Neural cell (in vitro differentiated cells): Measurements from ENCODE around the gene PCYT2. TPM values are rescaled to one million over a fixed set of nuclear protein-coding genes. Genes with fewer than 3 reads are reported as not detected.

Source experiments
- H2AFZ ChIP-seq: fragments of 200-600, 300-800 bp; sonication (generic), shearing (Covaris generic); 2 replicates; pipeline ENCODE4 v1.6.0; 2014; ENCODE audit warnings: low read depth, mild to moderate bottlenecking, antibody characterized with exemption, low read length, moderate library complexity
- H3F3A ChIP-seq: fragments of 200-600 bp; shearing (Covaris generic); 2 replicates; pipeline ENCODE4 v1.6.1; 2016; ENCODE audit warnings: mild to moderate bottlenecking, moderate library complexity, mixed read lengths, antibody characterized with exemption, low read length; ENCODE audit not compliant: insufficient read depth, poor library complexity, severe bottlenecking
- H3K27ac ChIP-seq: fragments of 200-600, 300-800 bp; sonication (generic), shearing (Covaris generic); 2 replicates; pipeline ENCODE4 v1.5.1; 2014; ENCODE audit warnings: mild to moderate bottlenecking, low read length, moderate library complexity
- H3K27me3 ChIP-seq: fragments of 300-800, 200-600 bp; sonication (generic), shearing (Covaris generic); 2 replicates; pipeline ENCODE4 v1.6.0; 2014; ENCODE audit warnings: mild to moderate bottlenecking, low read depth, low read length, moderate library complexity; ENCODE audit not compliant: insufficient read depth
- H3K36me3 ChIP-seq: fragments of 300-800, 200-600 bp; sonication (generic), shearing (Covaris generic); 2 replicates; pipeline ENCODE4 v1.5.1; 2014; ENCODE audit warnings: mild to moderate bottlenecking, antibody characterized with exemption, low read length, moderate library complexity; ENCODE audit not compliant: insufficient read depth
- H3K4me2 ChIP-seq: fragments of 300-800, 200-600 bp; sonication (generic), shearing (Covaris generic); 2 replicates; pipeline ENCODE4 v1.6.0; 2014; ENCODE audit warnings: mild to moderate bottlenecking, low read length
- H3K4me3 ChIP-seq: fragments of 300-800, 200-600 bp; sonication (generic), shearing (Covaris generic); 2 replicates; pipeline ENCODE4 v1.5.1; 2014; ENCODE audit warnings: mild to moderate bottlenecking, low read length, moderate library complexity
- H3K79me2 ChIP-seq: fragments of 200-600 bp; shearing (Covaris generic); replicated peaks from 2 replicates; pipeline ENCODE4 v1.6.0; 2014; ENCODE audit warnings: mild to moderate bottlenecking, low read length, moderate library complexity; ENCODE audit not compliant: insufficient read depth
- H3K9ac ChIP-seq: fragments of 300-800, 200-600 bp; sonication (generic), shearing (Covaris generic); 2 replicates; pipeline ENCODE4 v1.6.1; 2016; ENCODE audit warnings: mild to moderate bottlenecking, low read length, mixed read lengths
- H3K9me2 ChIP-seq: fragments of 200-600 bp; shearing (Covaris generic); 2 replicates; pipeline ENCODE4 v1.6.1; 2016; ENCODE audit warnings: mild to moderate bottlenecking, low read length, mixed read lengths; ENCODE audit not compliant: insufficient read depth
- H3K9me3 ChIP-seq: fragments of 200-600, 300-800 bp; sonication (generic), shearing (Covaris generic); 2 replicates; pipeline ENCODE4 v1.6.1; 2016; ENCODE audit warnings: mild to moderate bottlenecking, mixed run types, low read length, moderate library complexity, mixed read lengths
- H4K20me1 ChIP-seq: fragments of 200-600 bp; shearing (Covaris generic); 2 replicates; pipeline ENCODE4 v1.6.1; 2016; ENCODE audit warnings: mild to moderate bottlenecking, mixed run types; ENCODE audit not compliant: insufficient read depth
- EP300 ChIP-seq: fragments of 450-650 bp; conservative IDR thresholded peaks from 2 replicates; pipeline ENCODE4 v1.6.1; 2014; ENCODE audit warnings: antibody characterized with exemption, mild to moderate bottlenecking, moderate library complexity; ENCODE audit not compliant: poor library complexity, severe bottlenecking
- EZH2 ChIP-seq: fragments of 200-600, 300-800 bp; shearing (Covaris generic), sonication (generic); IDR thresholded peaks from 2 replicates; pipeline ENCODE4 v1.6.1; 2014; ENCODE audit warnings: antibody characterized with exemption, low read length, borderline replicate concordance, mild to moderate bottlenecking; ENCODE audit not compliant: insufficient read depth, poor library complexity, severe bottlenecking
- MXI1 ChIP-seq: fragments of 450-650 bp; conservative IDR thresholded peaks from 2 replicates; pipeline ENCODE4 v1.6.1; 2014; ENCODE audit warnings: antibody characterized with exemption, mild to moderate bottlenecking; ENCODE audit not compliant: poor library complexity, severe bottlenecking
- POLR2AphosphoS5 ChIP-seq: IDR thresholded peaks from 2 replicates; pipeline ENCODE4 v1.6.1; 2012
- RAD21 ChIP-seq: fragments of 450-650 bp; conservative IDR thresholded peaks from 2 replicates; pipeline ENCODE4 v1.6.1; 2014; ENCODE audit warnings: antibody characterized with exemption, mild to moderate bottlenecking, moderate library complexity
- REST ChIP-seq: IDR thresholded peaks from 2 replicates; pipeline ENCODE4 v1.6.1; 2012; ENCODE audit warnings: borderline replicate concordance
- SMC3 ChIP-seq: fragments of 450-650 bp; conservative IDR thresholded peaks from 2 replicates; pipeline ENCODE4 v1.6.1; 2014; ENCODE audit warnings: antibody characterized with exemption, mild to moderate bottlenecking, moderate library complexity; ENCODE audit not compliant: poor library complexity
- TAF1 ChIP-seq: IDR thresholded peaks from 2 replicates; pipeline ENCODE4 v1.6.1; 2012; ENCODE audit warnings: low read depth
- polyA plus RNA-seq: library from polyadenylated mRNA; depleted of rRNA; stranded (reverse); fragments of >200 nt; gene quantifications from 2 replicates; pipeline ENCODE4 v1.2.3, GENCODE V29; 2014
- TF ChIP-seq, protein P1 (sequence below): fragments of 450-650 bp; IDR thresholded peaks from 2 replicates; pipeline ENCODE4 v1.5.1; 2014; ENCODE audit warnings: antibody characterized with exemption, mild to moderate bottlenecking, moderate library complexity; ENCODE audit not compliant: poor library complexity, severe bottlenecking

The PCYT2 gene
- polyA plus RNA-seq, 1 donor from 2014 or later: 35.3 TPM

- H4K20me1 ChIP-seq: no peaks in the 10 kb centered on the region
- H3K9me2 ChIP-seq: no peaks in the 10 kb centered on the region
- no peaks in the 10 kb centered on the region for H3K27me3 ChIP-seq
- H3K36me3 ChIP-seq: no peaks in the 10 kb centered on the region
- H3K4me3 ChIP-seq: no peak within 1 kb of the TSS
- H3K27ac ChIP-seq: no peak within 1 kb of the TSS
- no peak within 1 kb of the TSS for H3K4me2 ChIP-seq
- TF ChIP-seq SMC3: no peak
- no peak for TF ChIP-seq MXI1
- TF ChIP-seq RAD21: no peak
- no peak for TF ChIP-seq REST
- no peak for TF ChIP-seq TAF1
- no peak for TF ChIP-seq EZH2
- TF ChIP-seq, protein P1, sequence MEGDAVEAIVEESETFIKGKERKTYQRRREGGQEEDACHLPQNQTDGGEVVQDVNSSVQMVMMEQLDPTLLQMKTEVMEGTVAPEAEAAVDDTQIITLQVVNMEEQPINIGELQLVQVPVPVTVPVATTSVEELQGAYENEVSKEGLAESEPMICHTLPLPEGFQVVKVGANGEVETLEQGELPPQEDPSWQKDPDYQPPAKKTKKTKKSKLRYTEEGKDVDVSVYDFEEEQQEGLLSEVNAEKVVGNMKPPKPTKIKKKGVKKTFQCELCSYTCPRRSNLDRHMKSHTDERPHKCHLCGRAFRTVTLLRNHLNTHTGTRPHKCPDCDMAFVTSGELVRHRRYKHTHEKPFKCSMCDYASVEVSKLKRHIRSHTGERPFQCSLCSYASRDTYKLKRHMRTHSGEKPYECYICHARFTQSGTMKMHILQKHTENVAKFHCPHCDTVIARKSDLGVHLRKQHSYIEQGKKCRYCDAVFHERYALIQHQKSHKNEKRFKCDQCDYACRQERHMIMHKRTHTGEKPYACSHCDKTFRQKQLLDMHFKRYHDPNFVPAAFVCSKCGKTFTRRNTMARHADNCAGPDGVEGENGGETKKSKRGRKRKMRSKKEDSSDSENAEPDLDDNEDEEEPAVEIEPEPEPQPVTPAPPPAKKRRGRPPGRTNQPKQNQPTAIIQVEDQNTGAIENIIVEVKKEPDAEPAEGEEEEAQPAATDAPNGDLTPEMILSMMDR: no peak
- TF ChIP-seq POLR2AphosphoS5: no peak
- no peak for TF ChIP-seq EP300
- no peak within 1 kb of the TSS for H3K9ac ChIP-seq
- no peaks in the 10 kb centered on the region for H3K79me2 ChIP-seq
- H3K9me3 ChIP-seq: no peaks in the 10 kb centered on the region
- no peaks in the 10 kb centered on the region for H3F3A ChIP-seq
- no peak within 1 kb of the TSS for H2AFZ ChIP-seq
These were observed 36.0 kb upstream of the PCYT2 start, which contains the start of gene MYADML2 for GRCh38 chr17:81947189-81947588. MYADML2 (minus strand) TSS chr17:81947233; CDS start chr17:81941741, 5,492 bp downstream.

DNA sequence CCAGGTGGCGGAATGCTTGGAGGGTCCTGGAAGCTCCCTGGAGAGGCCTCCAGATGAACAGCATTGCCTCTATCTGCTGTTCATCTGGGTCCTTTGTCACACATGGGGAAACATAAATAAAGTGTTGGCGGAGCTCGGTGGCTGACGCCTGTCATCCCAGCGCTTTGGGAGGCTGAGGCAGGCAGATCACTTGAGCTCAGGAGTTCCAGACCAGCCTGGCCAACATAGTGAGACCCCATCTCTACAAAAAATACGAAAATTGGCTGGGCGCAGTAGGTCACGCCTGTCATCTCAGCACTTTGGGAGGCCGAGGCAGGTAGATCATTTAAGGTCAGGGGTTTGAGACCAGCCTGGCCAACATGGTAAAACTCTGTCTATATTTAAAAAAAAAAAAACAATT, 33.7 kb upstream of the PCYT2 start:
- Histone ChIP-seq H3K9ac (no peak overlapping the region), H3K4me2 (no peak overlapping the region)

More for the DNA sequence above, 33.7 kb upstream of the PCYT2 start:
- H2AFZ ChIP-seq: no peak overlapping the region
- TF ChIP-seq SMC3 (no peak), EP300 (no peak), TAF1 (no peak), REST (no peak), POLR2AphosphoS5 (no peak), MXI1 (no peak), EZH2 (no peak), RAD21 (no peak)
- TF ChIP-seq, protein P1: no peak
- no peak overlapping the region for H3K4me3 ChIP-seq
- no peaks in the 10 kb centered on the region for H3K27me3 ChIP-seq
- no peaks in the 10 kb centered on the region for H3K36me3 ChIP-seq
- H3F3A ChIP-seq: no peaks in the 10 kb centered on the region
- H4K20me1 ChIP-seq: no peaks in the 10 kb centered on the region
- no peaks in the 10 kb centered on the region for H3K9me3 ChIP-seq
- no peaks in the 10 kb centered on the region for H3K9me2 ChIP-seq
- H3K79me2 ChIP-seq: no peaks in the 10 kb centered on the region
- H3K27ac ChIP-seq: no peak overlapping the region
